A549 treated with GW870086 at 1 μM for 4 hours (cell line): ENCODE results near the gene ERVW-1. TPM values are rescaled to one million over a fixed set of nuclear protein-coding genes. Genes with fewer than 3 reads are reported as not detected.

Source experiments
- total RNA-seq: library from RNA; stranded (reverse); fragments of 200-300 nt; extraction: Qiagen RNA extraction; gene quantifications from 5 replicates; pipeline ENCODE4 v1.2.3, GENCODE V29; 2022; ENCODE audit warnings: low read depth

Gene ERVW-1
- total RNA-seq: not detected in 5 replicates

GRCh38 chr7:92477681-92478080, at the start of gene ERVW-1:
TSS of gene ERVW-1 (minus strand) at chr7:92477946. CDS start at chr7:92470381, 7,565 bp downstream.

GRCh38 chr7:92447345-92448204, 30.2 kb downstream of the ERVW-1 start, which contains the start of gene GATAD1:
TSS of gene GATAD1 (plus strand) at chr7:92447482. CDS start at chr7:92447730, 248 bp downstream.

Other genes starting within 250 kb of the ERVW-1 start
- gene KRIT1, start 232.0 kb downstream of the ERVW-1 start, total RNA-seq: 22.8 to 28.8 TPM (median 27.1 TPM) in 5 replicates
- gene ANKIB1, start 232.0 kb downstream of the ERVW-1 start, total RNA-seq: 15.3 to 22.6 TPM (median 21.1 TPM) in 5 replicates
- gene GATAD1, start 30.5 kb downstream of the ERVW-1 start, total RNA-seq: 17.2 to 20.7 TPM (median 18.2 TPM) in 5 replicates
- gene PEX1, start 50.6 kb upstream of the ERVW-1 start, total RNA-seq: 4.3 to 6.8 TPM (median 6.3 TPM) in 5 replicates
- 5.6 to 7.4 TPM (median 6.2 TPM) in 5 replicates for gene RBM48, start 50.8 kb upstream of the ERVW-1 start, total RNA-seq
- gene FAM133B, start 112.4 kb upstream of the ERVW-1 start, total RNA-seq: 23.4 to 26.2 TPM (median 24.7 TPM) in 5 replicates